NCI-H226 (cell line): ENCODE measurements around the gene RIOK3.
"Not testable (repeated sequence)": the region's sequence is repeated elsewhere in the genome, so short reads cannot be mapped to it uniquely, and the experiment has no call there.

Source experiments
- DNase-seq: peaks from one replicate; pipeline ENCODE4 v3.0.0-alpha.2; 2015

RIOK3 gene, protein sequence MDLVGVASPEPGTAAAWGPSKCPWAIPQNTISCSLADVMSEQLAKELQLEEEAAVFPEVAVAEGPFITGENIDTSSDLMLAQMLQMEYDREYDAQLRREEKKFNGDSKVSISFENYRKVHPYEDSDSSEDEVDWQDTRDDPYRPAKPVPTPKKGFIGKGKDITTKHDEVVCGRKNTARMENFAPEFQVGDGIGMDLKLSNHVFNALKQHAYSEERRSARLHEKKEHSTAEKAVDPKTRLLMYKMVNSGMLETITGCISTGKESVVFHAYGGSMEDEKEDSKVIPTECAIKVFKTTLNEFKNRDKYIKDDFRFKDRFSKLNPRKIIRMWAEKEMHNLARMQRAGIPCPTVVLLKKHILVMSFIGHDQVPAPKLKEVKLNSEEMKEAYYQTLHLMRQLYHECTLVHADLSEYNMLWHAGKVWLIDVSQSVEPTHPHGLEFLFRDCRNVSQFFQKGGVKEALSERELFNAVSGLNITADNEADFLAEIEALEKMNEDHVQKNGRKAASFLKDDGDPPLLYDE

GRCh38 chr18:23452728-23453679 is at the start of gene RIOK3:
RIOK3 (plus strand) TSS chr18:23453287; CDS start chr18:23453440, 153 bp downstream.
- DNase-seq = peak; percentile 91

GRCh38 chr18:23403310-23403709 is 49.8 kb upstream of the RIOK3 start:
- no peak for DNase-seq

- DNase-seq = no peak
Observed at GRCh38 chr18:23405636-23406035, 47.5 kb upstream of the RIOK3 start.

- DNase-seq = peak; percentile 72
Observed at GRCh38 chr18:23406271-23406787, 46.8 kb upstream of the RIOK3 start.

- no peak for DNase-seq
Observed at GRCh38 chr18:23412351-23412964, 40.6 kb upstream of the RIOK3 start.

DNA sequence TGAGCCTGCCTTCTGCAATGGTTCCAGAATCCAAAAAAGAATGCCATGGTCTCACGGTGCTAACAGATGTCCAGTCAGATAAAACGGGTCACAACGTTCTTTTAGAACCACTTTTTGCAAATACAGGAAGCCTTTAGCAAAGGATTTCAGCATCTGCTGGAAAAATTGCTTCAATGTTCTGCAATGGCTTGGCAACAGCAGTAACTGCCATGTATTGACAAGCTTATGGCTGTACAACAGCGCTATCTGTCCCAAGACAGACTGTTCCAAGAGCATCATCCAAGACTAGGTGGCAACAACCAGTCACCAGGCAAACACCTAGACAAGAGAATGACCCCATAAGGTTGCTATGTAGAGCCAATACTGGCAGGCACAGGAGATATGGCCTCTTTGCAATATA is 37.6 kb upstream of the RIOK3 start:
- no peak for DNase-seq

GRCh38 chr18:23416298-23416697 is 36.8 kb upstream of the RIOK3 start:
- DNase-seq = no peak

DNA sequence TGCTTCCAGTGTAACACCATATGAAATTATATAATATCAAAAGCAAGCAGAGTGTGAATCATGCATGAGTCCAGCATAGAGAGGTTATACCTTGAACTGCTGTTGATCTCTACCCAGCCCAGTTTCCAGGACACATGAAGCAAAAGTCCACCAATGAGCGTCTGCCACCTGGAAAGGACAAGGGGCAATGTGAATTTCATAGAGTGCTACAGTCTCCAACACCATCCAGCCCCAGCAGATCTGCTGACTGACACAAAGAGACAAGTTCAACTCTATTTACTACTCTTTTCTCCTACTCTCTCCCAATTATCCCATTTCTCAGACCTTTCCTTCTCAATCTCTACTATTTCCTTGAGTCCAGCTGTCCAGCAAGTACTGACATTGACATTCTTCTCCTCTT is 31.8 kb upstream of the RIOK3 start:
- DNase-seq = no peak

- peak; percentile 15 for DNase-seq
Observed at GRCh38 chr18:23422751-23423418, 30.2 kb upstream of the RIOK3 start.

DNA sequence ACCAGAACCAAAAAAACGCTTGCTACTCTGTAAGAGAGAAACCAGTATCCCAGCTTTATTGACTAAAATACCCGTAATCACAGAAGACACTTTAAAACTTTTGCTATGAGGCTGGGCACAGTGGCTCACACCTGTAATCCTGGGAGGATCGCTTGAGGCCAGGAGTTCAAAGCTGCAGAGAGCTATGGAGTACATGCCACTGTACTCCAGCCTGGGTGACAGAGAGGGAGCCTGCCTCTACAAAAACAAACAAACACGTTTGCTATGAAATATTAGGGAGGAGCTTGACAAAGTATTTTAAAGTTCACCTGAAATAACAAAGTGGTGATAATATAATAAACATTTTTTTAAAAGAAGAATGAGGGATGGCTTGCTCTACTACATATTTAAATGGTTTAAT is 28.5 kb upstream of the RIOK3 start:
- no peak for DNase-seq

DNA sequence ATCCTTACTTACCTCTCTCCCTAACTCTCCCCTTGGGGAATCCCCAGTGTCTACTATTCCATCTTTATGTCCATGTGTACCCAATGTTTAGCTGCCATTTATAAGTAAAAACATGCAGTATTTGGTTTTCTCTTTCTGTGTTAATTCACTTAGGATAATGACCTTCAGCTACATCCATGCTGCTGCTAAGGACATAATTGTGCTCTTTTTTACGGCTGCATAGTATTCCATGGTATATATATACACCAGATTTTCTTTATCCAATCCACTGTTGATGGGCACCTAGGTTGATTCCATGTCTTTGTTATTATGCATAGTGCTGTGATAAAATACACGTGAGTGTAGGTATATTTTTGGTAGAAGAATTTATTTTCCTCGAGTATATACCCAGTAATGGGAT is 24.3 kb upstream of the RIOK3 start:
- no peak for DNase-seq

GRCh38 chr18:23429538-23429937 is 23.5 kb upstream of the RIOK3 start:
- DNase-seq = not testable (repeated sequence)

DNA sequence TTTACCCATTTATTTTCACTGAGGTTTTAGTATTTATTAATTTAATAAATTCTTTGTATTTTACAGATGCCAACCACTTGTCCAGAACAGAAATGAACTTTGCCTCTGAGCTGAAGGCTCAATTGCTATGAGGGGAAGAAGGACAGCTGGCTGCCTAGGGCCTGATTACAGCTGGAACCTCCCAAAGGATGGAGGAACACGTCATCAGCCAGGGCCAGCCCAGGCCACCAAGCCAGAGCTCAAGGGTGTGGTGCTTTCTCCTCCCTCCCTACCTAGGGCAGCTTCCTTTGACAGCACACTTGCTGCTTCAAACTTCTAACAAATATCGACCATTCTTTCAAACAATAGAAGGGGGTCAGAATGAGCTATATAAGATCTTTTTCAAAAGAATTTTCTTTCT is 19.7 kb upstream of the RIOK3 start:
- DNase-seq = no peak

- DNase-seq = peak; percentile 78
Observed at GRCh38 chr18:23437357-23438045, 15.6 kb upstream of the RIOK3 start.

GRCh38 chr18:23438046-23438377 is 15.1 kb upstream of the RIOK3 start:
- no peak for DNase-seq

- no peak for DNase-seq
Observed at GRCh38 chr18:23438608-23439366, 14.3 kb upstream of the RIOK3 start.

DNA sequence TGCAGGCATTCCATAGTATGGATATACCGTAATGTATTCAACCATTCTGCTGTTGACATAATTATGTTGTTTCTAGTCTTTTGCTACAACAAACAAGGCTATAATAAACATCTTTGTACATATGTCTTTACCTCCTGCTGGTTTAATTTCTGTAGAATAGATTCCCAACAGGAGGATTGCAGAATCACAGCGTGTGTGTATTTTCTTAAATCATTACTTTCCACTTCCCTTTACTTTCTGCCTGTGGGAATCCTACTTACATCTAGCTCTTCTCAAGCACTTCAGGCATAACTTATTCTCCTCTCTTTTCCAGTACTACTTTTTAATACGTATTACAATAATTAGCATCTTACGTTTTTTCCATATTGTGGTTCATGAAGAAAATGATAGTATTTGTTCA is 13.0 kb upstream of the RIOK3 start:
- no peak for DNase-seq

DNA sequence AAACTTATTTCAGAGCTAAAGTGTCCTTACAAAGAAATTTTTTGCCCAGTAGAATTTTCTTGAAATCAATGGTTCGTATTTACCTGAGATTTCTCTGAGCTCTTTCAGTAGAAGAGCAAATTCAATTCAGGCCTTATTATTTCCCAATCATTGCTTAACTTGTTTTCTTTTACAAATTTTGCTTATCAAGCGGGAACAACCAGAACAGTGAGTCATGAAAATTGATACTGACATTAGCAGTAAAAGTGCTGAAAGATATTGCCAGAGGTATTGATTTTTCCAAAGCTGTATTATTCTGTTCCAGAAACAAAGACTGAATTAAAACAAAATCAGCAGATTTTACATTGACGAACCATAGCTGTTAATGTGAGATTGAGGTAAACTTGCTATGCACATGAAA is 10.1 kb upstream of the RIOK3 start:
- DNase-seq = no peak

DNA sequence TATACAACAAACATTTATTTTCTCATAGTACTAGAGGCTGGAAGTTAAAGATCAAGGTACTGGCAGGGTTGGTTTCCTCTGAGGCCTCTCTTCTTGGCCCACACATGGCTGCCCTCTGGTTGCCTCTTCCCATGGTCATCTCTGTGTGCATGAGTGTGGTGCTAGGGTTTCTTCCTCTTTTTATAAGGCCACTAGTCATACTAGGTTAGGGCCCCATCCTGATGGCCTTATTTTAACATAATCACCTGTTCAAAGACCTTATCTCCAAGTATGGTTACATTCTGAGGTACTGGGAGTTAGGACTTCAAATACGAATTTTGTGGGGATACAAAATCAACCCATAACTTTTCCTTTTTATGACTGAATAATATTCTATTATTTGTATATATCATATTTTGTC is 4.8 kb upstream of the RIOK3 start:
- no peak for DNase-seq

- peak; percentile 9 for DNase-seq
Observed at GRCh38 chr18:23450022-23450421, 3.1 kb upstream of the RIOK3 start.

GRCh38 chr18:23451011-23451410 is 2.1 kb upstream of the RIOK3 start:
- no peak for DNase-seq
